Measurements from ENCODE around the gene OVAAL.
"Not testable (repeated sequence)": the region's sequence is repeated elsewhere in the genome, so short reads cannot be mapped to it uniquely, and the experiment has no call there.

OVAAL gene

GRCh38 chr1:180540697-180541594 is 17.8 kb upstream of the OVAAL start:
- no peak for DNase-seq (ENCODE audit: low read depth in 3 of 3)

GRCh38 chr1:180542113-180542837 is 16.5 kb upstream of the OVAAL start:
- no peak for DNase-seq (ENCODE audit: low read depth in 3 of 3)

GRCh38 chr1:180542838-180543145 is 16.0 kb upstream of the OVAAL start:
- DNase-seq (ENCODE audit: low read depth in 3 of 3): no peak

GRCh38 chr1:180544050-180544449 is 14.7 kb upstream of the OVAAL start:
- DNase-seq (ENCODE audit: low read depth in 3 of 3): no peak

DNA sequence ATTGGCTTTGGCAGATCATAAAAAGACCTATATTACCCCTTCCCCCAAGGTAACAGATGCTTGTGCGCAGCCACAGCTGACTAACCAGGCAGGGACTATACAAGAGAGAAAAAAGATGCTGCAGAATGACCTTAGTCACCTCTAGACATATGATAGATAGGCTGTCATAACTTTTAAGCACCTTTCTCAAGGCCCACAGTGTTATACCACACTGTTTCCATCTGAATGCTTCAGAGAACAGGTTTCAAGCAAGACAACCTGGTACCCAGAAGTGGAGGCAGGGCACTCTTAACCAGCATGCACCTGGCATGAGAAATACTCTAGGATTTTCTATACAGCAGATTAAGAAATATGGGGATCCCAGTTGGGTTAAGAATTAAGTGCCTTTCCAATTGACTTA is 12.8 kb upstream of the OVAAL start:
- no peak for DNase-seq (ENCODE audit: low read depth in 3 of 3)

DNA sequence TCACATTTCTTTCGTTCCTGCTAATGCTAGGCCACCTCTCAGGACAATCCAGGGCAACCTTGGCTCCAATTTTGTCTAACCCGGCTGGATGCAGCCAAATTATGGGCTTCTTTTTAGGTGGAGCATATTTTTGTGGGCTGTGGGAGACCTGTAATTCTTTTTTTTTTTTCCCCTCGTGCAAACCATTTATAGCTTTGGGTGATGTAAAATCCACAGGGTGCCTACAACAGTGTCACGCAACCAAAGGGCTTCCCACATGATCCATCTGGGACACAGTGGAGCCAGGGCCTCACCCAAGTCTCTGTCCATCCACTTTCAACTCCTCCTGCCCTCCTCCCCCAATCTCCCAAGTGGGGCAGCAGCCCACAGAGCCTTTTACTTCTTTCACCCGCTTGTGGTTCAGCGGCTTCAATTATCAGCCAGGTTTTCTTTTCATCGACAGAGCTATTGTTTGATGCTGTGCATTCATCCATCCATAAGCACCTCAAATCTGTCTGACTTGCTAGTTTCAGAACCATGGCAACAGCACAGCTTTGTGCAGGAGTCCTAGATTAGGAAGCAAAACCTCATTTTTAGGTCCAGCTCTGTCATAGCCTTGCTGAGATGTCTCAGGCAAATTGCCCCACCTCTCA is 10.0 kb upstream of the OVAAL start:
- DNase-seq (ENCODE audit: low read depth in 3 of 3): no peak

- not testable (repeated sequence) for DNase-seq (ENCODE audit: low read depth in 3 of 3)
Observed at GRCh38 chr1:180549770-180550169, 9.0 kb upstream of the OVAAL start.

DNA sequence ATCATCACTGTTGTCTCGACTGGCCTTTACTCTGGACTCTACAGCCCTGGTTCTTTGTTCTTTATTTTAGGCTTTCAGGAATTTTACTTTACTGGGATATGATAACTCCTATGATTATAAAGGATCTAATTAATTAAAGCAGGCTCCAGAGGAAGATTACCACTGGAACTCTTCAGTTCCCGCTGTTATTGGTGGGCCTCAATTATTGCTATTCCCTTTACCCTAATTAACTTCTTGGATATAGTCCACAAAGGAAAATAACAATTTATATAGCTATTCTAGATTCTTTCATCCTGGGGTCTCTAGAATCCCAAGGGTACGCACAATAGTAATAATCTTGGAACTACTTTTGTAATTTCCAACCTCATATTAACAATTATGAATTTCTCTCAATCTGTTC is 8.5 kb upstream of the OVAAL start:
- no peak for DNase-seq (ENCODE audit: low read depth in 3 of 3)

DNA sequence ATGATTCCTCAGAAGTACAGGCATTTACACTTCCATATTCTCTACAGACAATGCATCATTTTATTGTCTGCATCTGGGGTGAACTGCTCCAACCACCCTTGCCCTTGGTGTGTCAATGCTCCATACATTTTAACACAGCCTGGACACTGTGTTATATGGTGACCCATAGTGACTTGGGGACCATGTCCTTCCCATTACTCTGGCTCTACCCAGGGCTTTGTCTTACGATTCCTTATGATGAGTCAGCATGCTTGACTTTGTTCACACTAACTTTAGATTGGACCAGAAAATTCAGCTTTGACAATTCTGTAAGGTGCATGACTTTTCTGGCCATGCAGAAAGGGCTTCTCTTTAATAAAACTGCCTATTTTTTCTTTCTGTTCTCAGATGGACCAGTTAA is 6.8 kb upstream of the OVAAL start:
- DNase-seq (ENCODE audit: low read depth in 3 of 3): no peak

DNA sequence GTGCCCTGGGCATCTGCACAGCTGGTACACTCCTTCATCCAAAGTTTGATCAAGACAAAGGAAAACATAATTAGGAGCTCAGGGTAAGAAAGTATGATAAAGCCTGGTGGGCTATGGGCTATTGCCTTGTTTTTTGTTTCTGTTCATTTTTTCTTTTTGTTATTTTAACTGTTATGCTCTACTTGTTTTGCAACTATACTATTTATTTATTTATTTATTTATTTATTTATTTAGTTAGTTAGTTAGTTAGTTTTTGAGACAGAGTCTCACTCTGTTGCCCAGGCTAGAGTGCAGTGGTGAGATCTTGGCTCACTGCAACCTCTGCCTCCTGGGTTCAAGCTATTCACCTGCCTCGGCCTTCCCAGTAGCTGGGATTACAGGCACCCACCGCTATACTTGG is 5.7 kb upstream of the OVAAL start:
- DNase-seq (ENCODE audit: low read depth in 3 of 3): not testable (repeated sequence)

DNA sequence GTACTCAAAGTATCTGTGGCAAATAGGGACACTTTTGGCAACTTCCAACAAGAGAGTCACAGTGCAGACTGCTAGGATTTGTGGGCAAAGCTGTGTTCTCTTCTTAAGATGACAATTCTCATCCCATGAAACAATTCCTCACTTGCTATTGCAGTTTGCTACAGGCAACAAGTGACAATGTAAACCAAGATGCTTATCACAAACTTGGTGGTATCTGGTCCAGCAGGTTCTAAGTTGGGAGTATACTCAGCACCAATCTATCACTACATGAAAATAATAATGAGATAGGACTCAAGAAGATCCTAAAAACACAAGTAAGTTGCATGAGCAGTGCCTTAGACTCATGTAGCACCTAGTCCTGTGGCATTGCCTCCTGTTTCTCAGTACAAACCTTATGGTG is 3.4 kb upstream of the OVAAL start:
- no peak for DNase-seq (ENCODE audit: low read depth in 3 of 3)

GRCh38 chr1:180560200-180560867 is 1.6 kb downstream of the OVAAL start:
- no peak for DNase-seq (ENCODE audit: low read depth in 3 of 3)

DNA sequence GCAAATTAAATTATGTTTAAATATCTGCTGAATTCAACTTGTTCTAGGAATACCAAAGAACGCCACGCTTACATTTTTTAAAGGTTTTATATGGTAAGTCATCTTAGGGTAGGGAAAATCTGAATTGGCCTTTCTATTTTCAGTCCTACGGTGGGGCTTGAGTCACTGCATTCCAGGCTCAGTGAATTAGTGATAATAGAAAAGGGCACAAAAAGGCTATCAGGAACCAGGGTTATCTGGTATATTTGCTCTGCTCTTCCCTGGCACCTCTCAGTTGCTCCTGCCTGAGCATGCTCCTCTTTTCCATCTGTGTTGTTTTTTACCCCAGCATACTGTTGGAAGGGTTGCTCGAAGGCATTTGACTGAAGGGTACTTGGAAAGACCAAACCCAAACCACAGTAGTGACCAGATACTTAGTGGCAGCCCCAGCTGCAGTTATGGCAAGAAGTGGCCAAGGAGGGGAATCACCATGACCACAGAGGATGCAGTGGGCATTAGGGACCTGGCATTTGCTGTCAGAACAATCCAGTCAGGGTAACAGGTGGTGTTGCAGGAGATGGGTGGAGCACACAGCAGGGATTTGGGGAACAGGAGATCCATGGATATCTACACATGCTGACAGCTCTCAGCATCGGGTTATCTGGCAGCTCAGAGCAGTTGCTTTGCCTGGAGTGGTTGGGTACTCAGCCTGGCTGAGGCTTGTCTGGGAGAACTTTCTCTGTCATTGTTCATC is 2.3 kb downstream of the OVAAL start:
- DNase-seq (ENCODE audit: low read depth in 3 of 3): no peak

DNA sequence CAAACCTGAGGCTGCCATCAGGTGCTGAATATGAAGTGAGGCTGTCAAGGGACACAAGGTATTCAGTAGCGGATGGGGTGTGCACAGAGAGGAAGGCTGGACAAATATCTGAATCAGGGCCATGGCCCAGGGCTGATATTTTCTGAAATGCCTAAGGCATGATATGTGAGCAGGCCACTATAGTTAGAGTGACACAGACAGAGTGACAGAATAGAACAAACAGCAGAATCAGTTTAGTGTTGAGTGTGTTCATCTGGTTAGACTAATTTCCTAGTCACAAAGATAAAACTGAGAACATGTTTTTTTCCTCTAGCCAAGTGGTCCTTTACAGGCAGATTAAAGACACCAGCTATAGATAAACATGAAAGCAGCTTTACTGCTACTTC is 3.9 kb downstream of the OVAAL start:
- no peak for DNase-seq (ENCODE audit: low read depth in 3 of 3)

DNA sequence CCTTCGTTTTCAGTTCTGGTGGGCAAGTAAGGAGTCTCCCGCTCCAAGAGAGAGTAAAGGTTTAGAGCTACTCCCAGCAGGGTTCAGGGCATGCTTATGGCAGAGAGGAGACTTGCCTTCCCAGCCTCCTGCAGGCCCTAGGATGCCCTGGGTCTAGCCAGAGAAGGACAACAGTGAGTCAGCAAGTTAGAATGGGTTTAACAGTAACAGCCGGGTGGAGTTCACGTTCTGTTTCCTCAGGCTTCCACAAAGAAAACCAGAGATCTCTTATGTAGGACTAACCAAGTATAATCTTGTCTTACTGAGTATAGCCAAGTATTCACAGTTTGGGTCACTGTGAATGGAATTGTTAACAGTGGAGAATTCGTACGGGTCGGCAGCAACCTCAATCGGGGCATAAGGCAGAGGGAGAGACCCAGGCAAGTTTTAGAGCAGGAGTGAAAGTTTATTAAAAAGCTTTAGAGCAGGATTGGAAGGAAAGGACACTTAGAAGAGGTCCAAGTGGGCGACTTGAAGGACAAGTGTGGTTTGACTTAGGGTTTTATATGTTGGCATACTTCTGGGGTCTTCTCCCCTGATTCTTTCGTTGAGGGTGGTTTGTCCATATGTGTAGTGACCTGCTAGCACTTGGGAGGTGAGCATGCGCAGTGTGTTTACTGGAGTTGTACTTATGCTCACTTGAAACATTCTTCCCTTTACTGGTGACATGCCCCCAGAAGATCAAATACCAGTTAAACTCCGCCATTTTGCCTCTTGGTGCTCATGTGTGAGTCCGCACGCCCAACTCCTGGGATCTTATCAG is 4.5 kb downstream of the OVAAL start:
- DNase-seq (ENCODE audit: low read depth in 3 of 3): no peak

DNA sequence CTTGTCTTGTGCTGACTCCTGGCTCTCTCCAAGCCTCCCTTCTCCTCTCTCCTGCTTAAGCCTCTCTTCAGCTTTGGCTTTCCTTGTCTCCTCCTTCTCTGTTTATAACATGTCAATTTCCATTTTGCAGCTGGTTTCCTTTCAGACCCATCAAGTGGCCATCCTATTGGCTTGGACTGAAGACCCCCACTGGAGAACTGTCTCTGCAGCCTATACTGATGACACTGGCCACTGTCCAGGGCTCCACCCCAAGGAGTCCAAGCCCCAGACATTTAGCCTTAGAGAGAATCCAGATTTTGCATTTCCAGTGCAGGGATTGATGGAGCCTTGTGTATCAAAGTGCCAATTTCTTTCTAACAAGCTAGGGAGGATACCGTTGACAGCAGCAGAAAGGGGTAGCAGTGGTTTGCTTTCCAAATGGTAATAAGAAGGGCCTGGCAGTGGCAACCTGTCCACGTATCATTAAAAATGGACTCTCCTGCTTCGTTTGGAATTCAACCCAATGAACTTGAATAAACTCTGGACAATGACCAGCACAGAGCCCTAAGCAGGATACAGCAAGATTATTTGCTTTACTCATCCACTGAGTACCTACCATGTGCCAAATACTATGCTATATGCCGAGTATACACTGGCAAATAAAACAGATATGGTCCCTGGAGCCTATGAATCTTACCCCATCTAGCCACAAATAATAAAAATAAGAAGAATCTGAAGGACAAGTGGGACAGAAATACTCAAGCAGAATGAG is 6.5 kb downstream of the OVAAL start:
- no peak for DNase-seq (ENCODE audit: low read depth in 3 of 3)

DNA sequence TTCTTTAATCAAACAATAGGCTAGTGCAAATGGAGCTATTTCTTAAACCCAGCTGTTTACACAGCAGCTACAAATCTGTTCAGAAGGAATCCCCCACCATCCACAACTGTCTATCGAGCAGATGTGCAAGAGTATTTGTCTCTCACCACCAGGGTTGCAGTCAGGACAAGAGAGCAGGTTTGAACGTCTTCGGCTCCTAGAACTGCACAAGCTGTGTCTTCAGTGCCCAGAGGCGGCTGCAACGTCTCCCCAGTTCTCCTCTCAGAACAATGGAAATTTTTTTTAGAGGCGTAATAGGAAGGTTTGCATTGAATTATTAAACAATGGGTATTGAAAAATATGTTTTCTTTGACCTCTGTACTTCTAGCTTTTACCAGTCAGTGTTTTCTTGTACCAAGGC is 7.3 kb downstream of the OVAAL start:
- DNase-seq (ENCODE audit: low read depth in 3 of 3): no peak

- no peak for DNase-seq (ENCODE audit: low read depth in 3 of 3)
Observed at GRCh38 chr1:180566495-180566894, 7.7 kb downstream of the OVAAL start.

DNA sequence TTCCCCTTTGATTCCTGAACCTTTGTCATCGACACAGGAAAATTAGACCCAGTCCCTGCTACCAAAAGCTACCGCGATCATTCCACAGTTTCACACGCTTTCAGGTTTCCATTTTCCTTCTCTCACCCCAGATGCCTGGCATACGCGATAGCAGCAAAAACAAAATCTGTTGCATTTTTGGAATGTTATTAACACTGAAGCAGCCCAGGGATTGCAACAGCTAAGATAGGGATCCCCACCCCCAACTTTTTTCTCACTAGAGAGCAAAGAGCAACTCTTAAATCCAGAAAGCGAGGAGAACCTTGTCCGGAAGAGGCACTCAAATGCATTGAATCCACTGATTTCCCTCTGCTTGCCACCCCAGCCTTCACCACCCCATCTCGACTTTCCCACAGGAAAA is 8.9 kb downstream of the OVAAL start:
- DNase-seq (ENCODE audit: low read depth in 3 of 3): no peak

DNA sequence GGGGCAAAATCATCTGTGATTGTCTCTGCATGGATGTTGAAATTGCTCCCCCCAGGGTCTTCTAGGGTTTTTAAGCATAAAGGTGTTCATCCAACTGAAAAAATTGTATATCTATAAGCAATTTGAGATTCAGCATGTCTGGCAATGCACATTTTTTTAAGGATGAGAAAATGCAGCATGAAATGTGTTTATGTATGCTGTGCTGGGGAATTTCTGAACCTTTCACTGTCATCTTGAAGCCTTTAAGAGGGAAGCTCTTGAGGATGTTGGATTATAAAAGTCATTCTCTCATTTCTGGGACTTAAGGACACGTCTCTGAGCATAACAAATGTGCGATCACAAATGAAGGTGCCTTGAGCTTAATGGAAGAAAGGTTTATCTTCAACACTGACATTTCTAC is 9.4 kb downstream of the OVAAL start:
- DNase-seq (ENCODE audit: low read depth in 3 of 3): no peak
